GM12878 (cell line): Measurements from ENCODE around the gene SLC2A1. TPM values are rescaled to one million over a fixed set of nuclear protein-coding genes. Genes with fewer than 3 reads are reported as not detected.
A peak's percentile ranks its signal among the peaks of the same experiment; 100 is the strongest.

Source experiments
- BCL11A ChIP-seq: IDR thresholded peaks from 2 replicates; pipeline ENCODE4 v1.6.1; 2011; ENCODE audit warnings: low read depth, low read length
- BMI1 ChIP-seq: fragments of 450-650 bp; IDR thresholded peaks from 2 replicates; pipeline ENCODE4 v1.6.1; 2016; ENCODE audit warnings: mild to moderate bottlenecking, moderate library complexity, borderline replicate concordance
- BRCA1 ChIP-seq: IDR thresholded peaks from 2 replicates; pipeline ENCODE4 v1.6.1; 2011; ENCODE audit warnings: low read depth, low read length, improper control_type of control experiment
- ESRRA ChIP-seq: IDR thresholded peaks from 2 replicates; pipeline ENCODE4 v1.6.1; 2012; ENCODE audit warnings: mild to moderate bottlenecking, low read length, improper control_type of control experiment
- IKZF1 ChIP-seq: fragments of 450-650 bp; conservative IDR thresholded peaks from 2 replicates; pipeline ENCODE4 v1.6.1; 2017; ENCODE audit warnings: antibody characterized with exemption, mild to moderate bottlenecking
- KDM1A ChIP-seq: fragments of 200-600 bp; sonication (generic); IDR thresholded peaks from 2 replicates; pipeline ENCODE4 v1.6.1; 2016; ENCODE audit warnings: borderline replicate concordance
- MEF2A ChIP-seq: IDR thresholded peaks from 2 replicates; pipeline ENCODE4 v1.6.1; 2011; ENCODE audit warnings: low read depth, mild to moderate bottlenecking, low read length, moderate library complexity; ENCODE audit not compliant: insufficient read depth
- MEF2B ChIP-seq: fragments of 450-650 bp; IDR thresholded peaks from 2 replicates; pipeline ENCODE4 v1.6.1; 2018; ENCODE audit warnings: mild to moderate bottlenecking, moderate library complexity; ENCODE audit not compliant: partially characterized antibody, poor library complexity, severe bottlenecking
- MTA2 ChIP-seq: fragments of 450-650 bp; IDR thresholded peaks from 2 replicates; pipeline ENCODE4 v1.6.1; 2016; ENCODE audit warnings: low read depth, mild to moderate bottlenecking, moderate library complexity
- MYC ChIP-seq: IDR thresholded peaks from 2 replicates; pipeline ENCODE4 v1.6.1; 2011; ENCODE audit warnings: mild to moderate bottlenecking, low read length, moderate library complexity, inconsistent platforms; ENCODE audit not compliant: insufficient read depth, insufficient replicate concordance, insufficient read length, severe bottlenecking
- NFYB ChIP-seq: IDR thresholded peaks from 2 replicates; pipeline ENCODE4 v1.6.1; 2011; ENCODE audit warnings: low read depth, mild to moderate bottlenecking, low read length, improper control_type of control experiment, moderate library complexity; ENCODE audit not compliant: insufficient read depth
- NRF1 ChIP-seq: conservative IDR thresholded peaks from 2 replicates; pipeline ENCODE4 v1.6.1; 2011; ENCODE audit warnings: mild to moderate bottlenecking, low read depth, low read length, improper control_type of control experiment
- PAX5 ChIP-seq: IDR thresholded peaks from 2 replicates; pipeline ENCODE4 v1.6.1; 2011; ENCODE audit warnings: low read depth, low read length, borderline replicate concordance
- RAD51 ChIP-seq: fragments of 450-650 bp; IDR thresholded peaks from 2 replicates; pipeline ENCODE4 v1.6.1; 2016; ENCODE audit warnings: moderate library complexity, mild to moderate bottlenecking, inconsistent platforms
- RBBP5 ChIP-seq: fragments of 200-600 bp; sonication (generic); conservative IDR thresholded peaks from 2 replicates; pipeline ENCODE4 v1.6.1; 2016
- RUNX3 ChIP-seq: IDR thresholded peaks from 2 replicates; pipeline ENCODE4 v1.6.1; 2012; ENCODE audit warnings: low read length, inconsistent platforms
- SMARCA5 ChIP-seq: fragments of 450-650 bp; IDR thresholded peaks from 2 replicates; pipeline ENCODE4 v1.6.1; 2017; ENCODE audit warnings: mild to moderate bottlenecking
- TAF1 ChIP-seq: IDR thresholded peaks from 2 replicates; pipeline ENCODE4 v1.6.1; 2011; ENCODE audit warnings: mild to moderate bottlenecking, low read depth, low read length, borderline replicate concordance
- TARDBP ChIP-seq: IDR thresholded peaks from 2 replicates; pipeline ENCODE4 v1.6.1; 2016; ENCODE audit warnings: borderline replicate concordance
- TCF3 ChIP-seq: IDR thresholded peaks from 2 replicates; pipeline ENCODE4 v1.6.1; 2012; ENCODE audit warnings: low read depth, mild to moderate bottlenecking, low read length, borderline replicate concordance; ENCODE audit not compliant: insufficient read depth
- TCF7 ChIP-seq: IDR thresholded peaks from 2 replicates; pipeline ENCODE4 v1.6.1; 2014; ENCODE audit warnings: antibody characterized with exemption, borderline replicate concordance
- WRNIP1 ChIP-seq: IDR thresholded peaks from 2 replicates; pipeline ENCODE4 v1.6.1; 2011; ENCODE audit warnings: low read depth, low read length, improper control_type of control experiment, borderline replicate concordance
- ZNF274 ChIP-seq: IDR thresholded peaks from one replicate; pipeline ENCODE4 v1.8.0; 2011; ENCODE audit not compliant: insufficient read length, insufficient read depth
- polyA plus RNA-seq, 11 experiments: library from polyadenylated mRNA; depleted of rRNA in 4 of 11; unstranded in 6 of 11; stranded (reverse) in 5 of 11; fragments of >200 nt; fragmentation: Nextera tagmentation in 4 of 11; fragmentation: Illumina TruSeq in 1 of 11; extraction: Ambion mirVana in 4 of 11; extraction: Trizol in 1 of 11; gene quantifications; 1 replicate in 1 of 11; 2 replicates in 10 of 11; pipeline versions ENCODE4 v1.2.1 to v1.2.3, GENCODE V29; 2011 to 2016; ENCODE audit warnings: inconsistent platforms in 2 of 11, missing spikeins in 2 of 11, low read depth in 1 of 11
- total RNA-seq, 4 experiments: library from RNA; depleted of rRNA in 3 of 4; stranded (reverse); fragments of >200 nt in 3 of 4; fragmentation: Illumina TruSeq in 1 of 4; extraction: Trizol in 1 of 4; gene quantifications; 2 replicates each; pipeline versions ENCODE4 v1.2.1 to v1.2.3, GENCODE V29; 2013 to 2021
- TF ChIP-seq, protein P1 (sequence below): fragments of 450-650 bp; IDR thresholded peaks from 2 replicates; pipeline ENCODE4 v1.6.1; 2017; ENCODE audit warnings: low read depth, mild to moderate bottlenecking, moderate library complexity
- TF ChIP-seq, protein P2 (sequence below): fragments of 450-650 bp; formaldehyde crosslinking; IDR thresholded peaks from 2 replicates; pipeline ENCODE4 v1.5.0; 2022; ENCODE audit warnings: mild to moderate bottlenecking, missing genetic modification characterization
- TF ChIP-seq, protein P3 (sequence below): fragments of 150-350 bp; IDR thresholded peaks from 2 replicates; pipeline ENCODE4 v1.6.1; 2014; ENCODE audit warnings: mild to moderate bottlenecking, low read depth, low read length

Gene SLC2A1
- total and polyA plus RNA-seq, 10 of the 15 experiments (the other 5 are each of a cell fraction or from before 2014, with no cell fraction given) = 5.7 to 66.0 (median 44.2) TPM

DNA sequence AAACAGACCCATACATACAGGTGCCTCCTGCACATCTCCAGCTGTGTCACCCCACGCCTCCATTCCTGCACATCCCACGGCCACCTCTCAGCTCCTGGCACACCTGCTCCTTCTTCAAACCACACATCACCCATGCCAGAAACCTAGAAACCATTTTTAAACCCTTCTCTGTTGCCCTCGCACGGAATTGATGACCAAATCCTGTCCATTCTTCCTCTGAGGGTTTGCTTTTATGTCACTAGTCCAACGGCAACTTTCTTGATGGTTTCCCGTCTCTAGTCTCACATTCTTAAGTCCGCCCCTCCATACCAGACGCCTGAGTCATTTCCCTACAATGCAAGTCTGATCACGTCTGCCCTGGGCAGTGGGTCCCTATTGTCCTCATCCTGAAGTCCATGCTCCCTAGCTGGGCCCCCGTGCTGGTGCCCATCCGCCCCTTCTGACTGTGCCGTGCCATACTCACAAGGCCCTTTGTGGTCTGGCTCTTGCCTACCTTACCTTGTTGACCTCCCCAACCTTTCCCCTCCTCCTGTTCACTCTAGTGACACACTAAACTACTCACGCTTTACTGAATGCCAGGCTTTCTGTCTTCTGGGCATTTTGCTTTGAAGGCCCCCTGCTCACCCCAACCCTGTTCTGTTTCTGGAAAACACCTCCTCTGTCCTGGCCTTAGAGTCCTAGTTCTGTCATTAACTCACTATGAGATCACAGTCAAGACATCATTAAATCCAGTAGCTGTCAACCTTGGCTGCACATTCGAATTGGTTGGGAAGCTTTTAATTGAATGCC lies 17.6 kb downstream of the SLC2A1 start (continued):
- TF ChIP-seq, protein P1, sequence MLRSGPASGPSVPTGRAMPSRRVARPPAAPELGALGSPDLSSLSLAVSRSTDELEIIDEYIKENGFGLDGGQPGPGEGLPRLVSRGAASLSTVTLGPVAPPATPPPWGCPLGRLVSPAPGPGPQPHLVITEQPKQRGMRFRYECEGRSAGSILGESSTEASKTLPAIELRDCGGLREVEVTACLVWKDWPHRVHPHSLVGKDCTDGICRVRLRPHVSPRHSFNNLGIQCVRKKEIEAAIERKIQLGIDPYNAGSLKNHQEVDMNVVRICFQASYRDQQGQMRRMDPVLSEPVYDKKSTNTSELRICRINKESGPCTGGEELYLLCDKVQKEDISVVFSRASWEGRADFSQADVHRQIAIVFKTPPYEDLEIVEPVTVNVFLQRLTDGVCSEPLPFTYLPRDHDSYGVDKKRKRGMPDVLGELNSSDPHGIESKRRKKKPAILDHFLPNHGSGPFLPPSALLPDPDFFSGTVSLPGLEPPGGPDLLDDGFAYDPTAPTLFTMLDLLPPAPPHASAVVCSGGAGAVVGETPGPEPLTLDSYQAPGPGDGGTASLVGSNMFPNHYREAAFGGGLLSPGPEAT = no peak
- TF ChIP-seq TCF7 = 0 out of 2 replicates have a peak, but pooled peaks have one; percentile 34
- peak; percentile 80 for TF ChIP-seq TCF3
- TF ChIP-seq PAX5 = no peak; the same call in 1 of the 2 replicates
- TF ChIP-seq BMI1 = no peak
- TF ChIP-seq, protein P2, sequence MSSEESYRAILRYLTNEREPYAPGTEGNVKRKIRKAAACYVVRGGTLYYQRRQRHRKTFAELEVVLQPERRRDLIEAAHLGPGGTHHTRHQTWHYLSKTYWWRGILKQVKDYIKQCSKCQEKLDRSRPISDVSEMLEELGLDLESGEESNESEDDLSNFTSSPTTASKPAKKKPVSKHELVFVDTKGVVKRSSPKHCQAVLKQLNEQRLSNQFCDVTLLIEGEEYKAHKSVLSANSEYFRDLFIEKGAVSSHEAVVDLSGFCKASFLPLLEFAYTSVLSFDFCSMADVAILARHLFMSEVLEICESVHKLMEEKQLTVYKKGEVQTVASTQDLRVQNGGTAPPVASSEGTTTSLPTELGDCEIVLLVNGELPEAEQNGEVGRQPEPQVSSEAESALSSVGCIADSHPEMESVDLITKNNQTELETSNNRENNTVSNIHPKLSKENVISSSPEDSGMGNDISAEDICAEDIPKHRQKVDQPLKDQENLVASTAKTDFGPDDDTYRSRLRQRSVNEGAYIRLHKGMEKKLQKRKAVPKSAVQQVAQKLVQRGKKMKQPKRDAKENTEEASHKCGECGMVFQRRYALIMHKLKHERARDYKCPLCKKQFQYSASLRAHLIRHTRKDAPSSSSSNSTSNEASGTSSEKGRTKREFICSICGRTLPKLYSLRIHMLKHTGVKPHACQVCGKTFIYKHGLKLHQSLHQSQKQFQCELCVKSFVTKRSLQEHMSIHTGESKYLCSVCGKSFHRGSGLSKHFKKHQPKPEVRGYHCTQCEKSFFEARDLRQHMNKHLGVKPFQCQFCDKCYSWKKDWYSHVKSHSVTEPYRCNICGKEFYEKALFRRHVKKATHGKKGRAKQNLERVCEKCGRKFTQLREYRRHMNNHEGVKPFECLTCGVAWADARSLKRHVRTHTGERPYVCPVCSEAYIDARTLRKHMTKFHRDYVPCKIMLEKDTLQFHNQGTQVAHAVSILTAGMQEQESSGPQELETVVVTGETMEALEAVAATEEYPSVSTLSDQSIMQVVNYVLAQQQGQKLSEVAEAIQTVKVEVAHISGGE (CRISPR knock-in tag) = no peak
- no peak for TF ChIP-seq MYC
- TF ChIP-seq RUNX3 = peak; percentile 87
- TF ChIP-seq RAD51 = no peak
- peak; percentile 59; the same call in 1 of the 2 replicates for TF ChIP-seq IKZF1
- TF ChIP-seq MTA2 = peak; percentile 46; the same call in 1 of the 2 replicates
- TF ChIP-seq ZNF274 = no peak
- TF ChIP-seq MEF2A = 0 out of 2 replicates have a peak, but pooled peaks have one; percentile 52
- no peak for TF ChIP-seq NRF1
- no peak for TF ChIP-seq TAF1
- TF ChIP-seq, protein P3, sequence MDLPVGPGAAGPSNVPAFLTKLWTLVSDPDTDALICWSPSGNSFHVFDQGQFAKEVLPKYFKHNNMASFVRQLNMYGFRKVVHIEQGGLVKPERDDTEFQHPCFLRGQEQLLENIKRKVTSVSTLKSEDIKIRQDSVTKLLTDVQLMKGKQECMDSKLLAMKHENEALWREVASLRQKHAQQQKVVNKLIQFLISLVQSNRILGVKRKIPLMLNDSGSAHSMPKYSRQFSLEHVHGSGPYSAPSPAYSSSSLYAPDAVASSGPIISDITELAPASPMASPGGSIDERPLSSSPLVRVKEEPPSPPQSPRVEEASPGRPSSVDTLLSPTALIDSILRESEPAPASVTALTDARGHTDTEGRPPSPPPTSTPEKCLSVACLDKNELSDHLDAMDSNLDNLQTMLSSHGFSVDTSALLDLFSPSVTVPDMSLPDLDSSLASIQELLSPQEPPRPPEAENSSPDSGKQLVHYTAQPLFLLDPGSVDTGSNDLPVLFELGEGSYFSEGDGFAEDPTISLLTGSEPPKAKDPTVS = no peak
- TF ChIP-seq RBBP5 = no peak
- TF ChIP-seq KDM1A = no peak
- TF ChIP-seq WRNIP1 = no peak
- peak; percentile 35; the same call in 1 of the 2 replicates for TF ChIP-seq BCL11A
- TF ChIP-seq SMARCA5 = no peak
- no peak for TF ChIP-seq TARDBP
- no peak for TF ChIP-seq ESRRA
- TF ChIP-seq MEF2B = no peak
- TF ChIP-seq BRCA1 = no peak
- TF ChIP-seq NFYB = no peak
